Fibroblast of skin of back (primary cell): ENCODE data around the gene TBC1D19.

ENCODE experiments used
- DNase-seq: peaks from one replicate; pipeline ENCODE4 v3.0.0-alpha.2; 2013

The TBC1D19 gene

GRCh38 chr4:26784207-26784865, 200.5 kb downstream of the TBC1D19 start:
- no peak for DNase-seq

- DNase-seq, result no peak
These were observed 201.4 kb downstream of the TBC1D19 start for GRCh38 chr4:26785312-26785711.

GRCh38 chr4:26785810-26786209, 201.9 kb downstream of the TBC1D19 start:
- DNase-seq, result no peak

GRCh38 chr4:26786916-26787315, 203.0 kb downstream of the TBC1D19 start:
- no peak for DNase-seq

- no peak for DNase-seq
These were observed 203.8 kb downstream of the TBC1D19 start for GRCh38 chr4:26787461-26788340.

GRCh38 chr4:26788341-26788733, 204.5 kb downstream of the TBC1D19 start:
- no peak for DNase-seq

- DNase-seq, result no peak
These were observed 205.3 kb downstream of the TBC1D19 start for GRCh38 chr4:26789208-26789607.

- no peak for DNase-seq
These were observed 207.5 kb downstream of the TBC1D19 start for GRCh38 chr4:26791346-26791745.

- no peak for DNase-seq
These were observed 208.8 kb downstream of the TBC1D19 start for GRCh38 chr4:26792639-26793038.

GRCh38 chr4:26793735-26794134, 209.9 kb downstream of the TBC1D19 start:
- DNase-seq, result no peak

GRCh38 chr4:26796081-26796480, 212.2 kb downstream of the TBC1D19 start:
- DNase-seq, result no peak

- DNase-seq, result no peak
These were observed 218.9 kb downstream of the TBC1D19 start for GRCh38 chr4:26802790-26803189.

- DNase-seq, result no peak
These were observed 219.5 kb downstream of the TBC1D19 start for GRCh38 chr4:26803211-26803861.

GRCh38 chr4:26804451-26804850, 220.6 kb downstream of the TBC1D19 start:
- DNase-seq, result no peak

GRCh38 chr4:26804925-26805324, 221.0 kb downstream of the TBC1D19 start:
- no peak for DNase-seq
